Measurements from ENCODE around the gene ZFHX2. TPM values are rescaled to one million over a fixed set of nuclear protein-coding genes. Genes with fewer than 3 reads are reported as not detected.
"Not testable (repeated sequence)": the region's sequence is repeated elsewhere in the genome, so short reads cannot be mapped to it uniquely, and the experiment has no call there.

ZFHX2 gene
- total RNA-seq, 1 experiment from 2014 or later = 19.4 TPM

- Histone ChIP-seq H4K8ac (replicated peaks; ENCODE audit: insufficient read length, low read depth, low read length) (no peak overlapping the region), H3K4ac (ENCODE audit: low read depth, low read length) (no peak overlapping the region), H3K4me1 (ENCODE audit: insufficient read depth, low read length) (no peaks in the 10 kb centered on the region; the same call in 1 of the 2 replicates), H2AK5ac (ENCODE audit: insufficient read length, low read length) (no peak overlapping the region), H3K79me2 (ENCODE audit: insufficient read depth, low read length) (no peaks in the 10 kb centered on the region), H2BK12ac (ENCODE audit: insufficient read length, low read depth, low read length) (no peak overlapping the region), H3K23me2 (ENCODE audit: insufficient read length, low read depth, low read length, poor library complexity, severe bottlenecking) (no peaks in the 10 kb centered on the region), H2BK15ac (ENCODE audit: low read depth, low read length) (no peak overlapping the region), H3K23ac (ENCODE audit: insufficient read length, low read depth, low read length) (no peak overlapping the region), H2BK5ac (ENCODE audit: insufficient read length, low read length) (no peak overlapping the region), H3K9ac (ENCODE audit: extremely low read depth, insufficient read length, low read length) (no peak overlapping the region), H3K79me1 (ENCODE audit: insufficient read depth, low read depth, low read length, poor library complexity, severe bottlenecking) (no peaks in the 10 kb centered on the region), H4K5ac (ENCODE audit: insufficient read length, low read depth, low read length) (no peak overlapping the region), H3K9me3 (ENCODE audit: control insufficient read depth, low read depth, low read length) (no peaks in the 10 kb centered on the region), H3K56ac (ENCODE audit: insufficient read length, low read depth, low read length) (no peak overlapping the region), H3K4me2 (ENCODE audit: insufficient read depth, insufficient read length, low read length) (no peak overlapping the region), H2AFZ (ENCODE audit: low read length) (no peak overlapping the region), H2BK120ac (ENCODE audit: low read depth, low read length, poor library complexity, severe bottlenecking) (no peak overlapping the region), H3K18ac (ENCODE audit: insufficient read length, low read depth, low read length) (no peak overlapping the region), H3K27me3 (ENCODE audit: insufficient read depth, low read length) (no peaks in the 10 kb centered on the region), H4K20me1 (ENCODE audit: control insufficient read depth, insufficient read depth, insufficient read length) (no peaks in the 10 kb centered on the region), H3K27ac (ENCODE audit: insufficient read length, low read depth, low read length) (no peak overlapping the region), H3T11ph (ENCODE audit: low read length) (no peak overlapping the region), H3K14ac (ENCODE audit: insufficient read depth, low read length) (no peak overlapping the region), H2BK20ac (ENCODE audit: low read depth, low read length, poor library complexity, severe bottlenecking) (no peak overlapping the region), H4K91ac (ENCODE audit: insufficient read length, low read depth, low read length) (no peak overlapping the region)
- Mint-ChIP-seq H3K9me3 (peaks cover 3 to 9% of the 10 kb centered on the region in 2 experiments; a peak in 4 of 5 replicates), H3K27me3 (ENCODE audit: low read depth) (peaks cover 18% of the 10 kb centered on the region), H3K27ac (peak overlapping the region in 1 of 3 experiments; percentile 73; a peak in 1 of 7 replicates), H3K4me3 (no peak overlapping the region), H3K36me3 (ENCODE audit: insufficient read depth in 1 of 3, low read depth in 3 of 3) (peaks cover 0 to 3% (median 2%) of the 10 kb centered on the region in 3 experiments; a peak in 1 of 7 replicates), H3K4me1 (peaks cover 12 to 20% of the 10 kb centered on the region in 2 experiments)
- no CpG with 5 or more reads among the region's 5 CpGs for WGBS (ENCODE audit: extremely low coverage, insufficient read length, low lambda C conversion rate)
- TF ChIP-seq CTCF (conservative IDR thresholded peaks at IDR 0.05) = peak; percentile 86
- DNase-seq = peak; percentile 91
These were observed 37.5 kb upstream of the ZFHX2 start for GRCh38 chr14:23588884-23589598.

- H3K23me2 ChIP-seq (ENCODE audit: insufficient read length, low read depth, low read length, poor library complexity, severe bottlenecking); H3K79me2 ChIP-seq (ENCODE audit: insufficient read depth, low read length); H3K27me3 ChIP-seq (ENCODE audit: insufficient read depth, low read length); H4K91ac ChIP-seq (ENCODE audit: insufficient read length, low read depth, low read length); DNase-seq; H2BK5ac ChIP-seq (ENCODE audit: insufficient read length, low read length); H3K27ac ChIP-seq (ENCODE audit: insufficient read length, low read depth, low read length); H3K23ac ChIP-seq (ENCODE audit: insufficient read length, low read depth, low read length); H3K14ac ChIP-seq (ENCODE audit: insufficient read depth, low read length); H3K4me3 Mint-ChIP-seq; H2BK12ac ChIP-seq (ENCODE audit: insufficient read length, low read depth, low read length); H3K9ac ChIP-seq (ENCODE audit: extremely low read depth, insufficient read length, low read length); H3K56ac ChIP-seq (ENCODE audit: insufficient read length, low read depth, low read length); H3K79me1 ChIP-seq (ENCODE audit: insufficient read depth, low read depth, low read length, poor library complexity, severe bottlenecking); H3K27ac Mint-ChIP-seq; H2AK5ac ChIP-seq (ENCODE audit: insufficient read length, low read length); H3K18ac ChIP-seq (ENCODE audit: insufficient read length, low read depth, low read length); H4K20me1 ChIP-seq (ENCODE audit: control insufficient read depth, insufficient read depth, insufficient read length); H3K9me3 ChIP-seq (ENCODE audit: control insufficient read depth, low read depth, low read length); H2BK20ac ChIP-seq (ENCODE audit: low read depth, low read length, poor library complexity, severe bottlenecking); H3T11ph ChIP-seq (ENCODE audit: low read length); H3K36me3 Mint-ChIP-seq (ENCODE audit: insufficient read depth in 1 of 3, low read depth in 3 of 3); H3K4me2 ChIP-seq (ENCODE audit: insufficient read depth, insufficient read length, low read length); H2BK120ac ChIP-seq (ENCODE audit: low read depth, low read length, poor library complexity, severe bottlenecking); H4K5ac ChIP-seq (ENCODE audit: insufficient read length, low read depth, low read length); H2BK15ac ChIP-seq (ENCODE audit: low read depth, low read length); H3K4ac ChIP-seq (ENCODE audit: low read depth, low read length); H4K8ac ChIP-seq (replicated peaks; ENCODE audit: insufficient read length, low read depth, low read length); H2AFZ ChIP-seq (ENCODE audit: low read length); H3K4me1 ChIP-seq (ENCODE audit: insufficient read depth, low read length): not testable (repeated sequence)
- H3K27me3 Mint-ChIP-seq (ENCODE audit: low read depth) = peaks cover 36% of the 10 kb centered on the region
- WGBS (ENCODE audit: extremely low coverage, insufficient read length, low lambda C conversion rate) = no CpG with 5 or more reads among the region's 26 CpGs
- peaks cover 5 to 21% of the 10 kb centered on the region in 2 experiments for H3K4me1 Mint-ChIP-seq
- peaks cover 3 to 12% of the 10 kb centered on the region in 2 experiments; a peak in 4 of 5 replicates for H3K9me3 Mint-ChIP-seq
These were observed 33.1 kb upstream of the ZFHX2 start for GRCh38 chr14:23584527-23585203.

Data from H9 (cell line).